Measurements from ENCODE around the gene KIF7. TPM values are rescaled to one million over a fixed set of nuclear protein-coding genes. Genes with fewer than 3 reads are reported as not detected.

Gene KIF7
- 5.0 and 5.3 TPM in 2 replicates for total RNA-seq (2012; rRNA removed)
- 9.0 and 11.5 TPM in 2 replicates for polyA plus RNA-seq (2012; rRNA removed)
- 9.8 and 11.1 TPM in 2 replicates for polyA plus RNA-seq (2012; cell fraction: cytosol; rRNA removed)
- polyA plus RNA-seq (2012; cell fraction: nucleus; rRNA removed; ENCODE audit: low replicate concordance), result 23.2 and 40.4 TPM in 2 replicates
- Bru-seq, nascent RNA, result percentile 73 among the genes with signal in this experiment
- percentile 72 among the genes with signal in this experiment for BruChase-seq, experiment 1, labeled RNA remaining after a 6-hour chase
- BruChase-seq, experiment 2, labeled RNA remaining after a 2-hour chase, result percentile 78 among the genes with signal in this experiment
- long read RNA-seq, full-length matches to known transcripts, result 6 of 43 reads
- long read RNA-seq, partial matches to known transcripts, result 17 of 43 reads
- long read RNA-seq, other reads (novel, unspliced or antisense), result 20 of 43 reads

- Histone ChIP-seq H3K36me3 (ENCODE audit: control insufficient read depth, insufficient read depth, low read length) (peaks cover 6% of the 10 kb centered on the region), H3K79me1 (ENCODE audit: low read depth in 1 of 2, low read length in 2 of 2) (peaks cover 16 to 35% of the 10 kb centered on the region in 2 experiments), H3K4me1 (ENCODE audit: control insufficient read depth, insufficient read depth, low read length) (peaks cover 5% of the 10 kb centered on the region), H3K23ac (ENCODE audit: low read depth, low read length) (peak within 1 kb of the TSS; percentile 70), H2AK5ac (ENCODE audit: low read depth, low read length) (peak within 1 kb of the TSS; percentile 51; the same call in 1 of the 2 replicates), H3K4me2 (ENCODE audit: low read depth, low read length) (peak within 1 kb of the TSS; percentile 87), H2AFZ (replicated peaks; ENCODE audit: low read length, poor library complexity) (peak within 1 kb of the TSS; percentile 93), H4K8ac (ENCODE audit: low read depth in 2 of 2, low read length in 2 of 2) (peak within 1 kb of the TSS; percentile 78 to 84), H4K91ac (ENCODE audit: insufficient read depth, low read depth, low read length) (peak within 1 kb of the TSS; percentile 85), H3K56ac (ENCODE audit: extremely low read depth, insufficient read depth, low read length) (peak within 1 kb of the TSS; percentile 17), H2BK5ac (ENCODE audit: low read depth, low read length, poor library complexity, severe bottlenecking) (peak within 1 kb of the TSS; percentile 9), H3K9me3 (ENCODE audit: control insufficient read depth, insufficient read depth, low read length) (no peaks in the 10 kb centered on the region), H3K14ac (replicated peaks; ENCODE audit: low read depth, low read length) (peak within 1 kb of the TSS; percentile 48), H4K5ac (ENCODE audit: low read depth, low read length) (peak within 1 kb of the TSS; percentile 75), H2BK15ac (ENCODE audit: low read depth, low read length) (peak within 1 kb of the TSS; percentile 20; the same call in 1 of the 3 replicates), H4K20me1 (ENCODE audit: insufficient read depth, low read length) (peaks cover 16% of the 10 kb centered on the region), H3K27ac (ENCODE audit: insufficient read depth, low read length) (peak within 1 kb of the TSS; percentile 20; the same call in 1 of the 2 replicates), H2BK20ac (ENCODE audit: low read depth, low read length) (peak within 1 kb of the TSS; percentile 49; the same call in 1 of the 2 replicates), H2AK9ac (replicated peaks; ENCODE audit: low read depth, low read length, poor library complexity) (peak within 1 kb of the TSS; percentile 94), H3K9me1 (ENCODE audit: insufficient read depth, low read length) (peaks cover 10% of the 10 kb centered on the region), H3K18ac (ENCODE audit: low read depth, low read length) (no peak within 1 kb of the TSS; the same call in 1 of the 2 replicates), H3K27me3 (ENCODE audit: control insufficient read depth, insufficient read depth, low read length) (no peaks in the 10 kb centered on the region), H3K9ac (ENCODE audit: low read depth, low read length) (peak within 1 kb of the TSS; percentile 71), H2BK120ac (ENCODE audit: low read depth, low read length) (peak within 1 kb of the TSS; percentile 41), H3K4ac (ENCODE audit: low read depth, low read length) (peak within 1 kb of the TSS; percentile 70), H3K4me3 (ENCODE audit: insufficient read depth, low read depth, low read length) (peak within 1 kb of the TSS; percentile 95)
- TF ChIP-seq POLR2A (IDR thresholded peaks at IDR 0.05; ENCODE audit: low read depth, low read length), result no peak
- TF ChIP-seq NFE2L2 (IDR thresholded peaks at IDR 0.05; ENCODE audit: low read depth, low read length), result no peak
- peak; percentile 59; the same call in 1 of the 2 replicates for TF ChIP-seq MAZ (IDR thresholded peaks at IDR 0.05; ENCODE audit: borderline replicate concordance, low read depth, low read length)
- TF ChIP-seq ELK1 (IDR thresholded peaks at IDR 0.05; ENCODE audit: borderline replicate concordance, low read depth, low read length), result no peak
- TF ChIP-seq CTCF (conservative IDR thresholded peaks at IDR 0.05; ENCODE audit: low read depth, low read length), result no peak
- ChIA-PET CTCF (no interaction called here), POLR2A (ENCODE audit: unreplicated experiment) (interaction anchor here (0.6 kb wide), 1 partner anchor 11 kb away, joined by 3 read pairs; no protein-coding TSS in a partner anchor)
- intact Hi-C loops (cut with micrococcal nuclease) (no loop called here), in situ Hi-C loops (cut with MboI; ENCODE audit: low sequenced_read_pairs) (no loop called here), dilution Hi-C loops (cut with HindIII; ENCODE audit: low sequenced_read_pairs, unreplicated experiment) (no loop called here)
- peak; percentile 47 for DNase-seq
- ATAC-seq (ENCODE audit: low read depth), result peak; percentile 94
- no TSS peak for BruUV-seq (replicated peaks)
- 1% methylated on average over 29 of the region's 87 CpGs; no CpG with 5 or more reads in 1 of the 2 experiments for WGBS, 2 experiments (ENCODE audit: extremely low coverage in 2 of 2, insufficient read length in 1 of 2)
Measured at GRCh38 chr15:89654847-89655805, at the start of gene KIF7. Gene KIF7 (minus strand): TSS chr15:89655467. CDS start chr15:89652930, 2,537 bp downstream.
